CD14-positive monocyte (primary cell): Measurements from ENCODE around the gene TXNRD2. TPM values are rescaled to one million over a fixed set of nuclear protein-coding genes. Genes with fewer than 3 reads are reported as not detected.

Experiments
- DNase-seq, 3 donors: peaks; one replicate each; pipeline ENCODE4 v3.0.0-alpha.2; 2011 to 2022
- H2AFZ ChIP-seq: 2 replicates; pipeline ENCODE4 v1.6.0; 2012; ENCODE audit warnings: mild to moderate bottlenecking, low read depth, low read length, inconsistent platforms; ENCODE audit not compliant: insufficient read depth, poor library complexity, severe bottlenecking
- H3K27ac ChIP-seq, 2 donors: 1 replicate in 1 of 2; 2 replicates in 1 of 2; pipeline ENCODE4 v1.5.1; 2012 to 2013; ENCODE audit warnings: low read length in 2 of 2, control low read depth in 1 of 2, inconsistent platforms in 1 of 2, low read depth in 1 of 2, mild to moderate bottlenecking in 1 of 2
- H3K27me3 ChIP-seq, 2 donors: one replicate each; pipeline versions ENCODE4 v1.6.0 to v1.6.1; 2011 to 2013; ENCODE audit warnings: low read length in 2 of 2; ENCODE audit not compliant: control insufficient read depth in 2 of 2, insufficient read depth in 2 of 2
- H3K36me3 ChIP-seq, 2 donors: replicated peaks in 1 of 2; 1 replicate in 1 of 2; 2 replicates in 1 of 2; pipeline versions ENCODE4 v1.5.1 to v1.6.1; 2012 to 2013; ENCODE audit warnings: low read length in 2 of 2, control low read depth in 1 of 2, inconsistent platforms in 1 of 2, mild to moderate bottlenecking in 1 of 2; ENCODE audit not compliant: insufficient read depth in 2 of 2, control insufficient read depth in 1 of 2
- H3K4me1 ChIP-seq, 2 donors: 1 replicate in 1 of 2; 2 replicates in 1 of 2; pipeline versions ENCODE4 v1.5.1 to v1.6.1; 2012 to 2013; ENCODE audit warnings: low read length in 2 of 2, control low read depth in 1 of 2, inconsistent platforms in 1 of 2, mild to moderate bottlenecking in 1 of 2, moderate library complexity in 1 of 2; ENCODE audit not compliant: insufficient read depth in 2 of 2, control insufficient read depth in 1 of 2
- H3K4me2 ChIP-seq: replicated peaks from 2 replicates; pipeline ENCODE3; 2012; ENCODE audit warnings: low read length, moderate library complexity, mild to moderate bottlenecking; ENCODE audit not compliant: poor library complexity, severe bottlenecking; ENCODE audit errors: extremely low read depth
- H3K4me3 ChIP-seq, 3 experiments: fragments of 200-600 bp in 1 of 3; sonication (generic) in 1 of 3; replicated peaks in 1 of 3; 1 replicate in 2 of 3; 2 replicates in 1 of 3; pipeline ENCODE4 v1.5.1; 2011 to 2013; ENCODE audit warnings: low read length in 3 of 3, mild to moderate bottlenecking in 3 of 3, control low read depth in 2 of 3, low read depth in 2 of 3, inconsistent platforms in 1 of 3, moderate library complexity in 1 of 3
- H3K79me2 ChIP-seq: 2 replicates; pipeline ENCODE4 v1.6.0; 2012; ENCODE audit warnings: mild to moderate bottlenecking, control low read depth, inconsistent platforms, low read length, moderate library complexity; ENCODE audit not compliant: insufficient read depth
- H3K9ac ChIP-seq: 2 replicates; pipeline ENCODE4 v1.6.0; 2017; ENCODE audit warnings: low read length, mild to moderate bottlenecking; ENCODE audit not compliant: insufficient read depth, poor library complexity, severe bottlenecking
- H3K9me3 ChIP-seq, 2 donors: replicated peaks in 1 of 2; 1 replicate in 1 of 2; 2 replicates in 1 of 2; pipeline versions ENCODE4 v1.5.1 to v1.6.1; 2012 to 2013; ENCODE audit warnings: low read length in 2 of 2, control low read depth in 1 of 2; ENCODE audit not compliant: control insufficient read depth in 1 of 2, insufficient read depth in 1 of 2
- H4K20me1 ChIP-seq: 2 replicates; pipeline ENCODE4 v1.6.0; 2012; ENCODE audit warnings: mild to moderate bottlenecking, low read length, control low read depth, moderate library complexity; ENCODE audit not compliant: insufficient read depth
- H3K27ac Mint-ChIP-seq, 7 donors: one replicate each; pipeline ENCODE4 v1.8.0; 2020; ENCODE audit warnings: mild to moderate bottlenecking in 7 of 7, mixed read lengths in 7 of 7, moderate library complexity in 6 of 7, inconsistent platforms in 2 of 7
- H3K27me3 Mint-ChIP-seq, 3 donors: one replicate each; pipeline ENCODE4 v1.8.0; 2021 to 2022; ENCODE audit warnings: low read depth in 3 of 3, mild to moderate bottlenecking in 3 of 3, mixed read lengths in 3 of 3, moderate library complexity in 3 of 3, inconsistent platforms in 1 of 3
- H3K36me3 Mint-ChIP-seq, 2 donors: one replicate each; pipeline ENCODE4 v1.8.0; 2020; ENCODE audit warnings: mixed read lengths in 2 of 2, inconsistent platforms in 1 of 2, mild to moderate bottlenecking in 1 of 2
- H3K4me1 Mint-ChIP-seq: one replicate; pipeline ENCODE4 v1.8.0; 2020; ENCODE audit warnings: mild to moderate bottlenecking, mixed read lengths
- H3K4me3 Mint-ChIP-seq, 2 donors: one replicate each; pipeline ENCODE4 v1.8.0; 2020; ENCODE audit warnings: mild to moderate bottlenecking in 2 of 2, mixed read lengths in 2 of 2, moderate library complexity in 1 of 2
- H3K9me3 Mint-ChIP-seq, 7 donors: one replicate each; pipeline ENCODE4 v1.8.0; 2020 to 2022; ENCODE audit warnings: mixed read lengths in 7 of 7, mild to moderate bottlenecking in 6 of 7, moderate library complexity in 6 of 7, inconsistent platforms in 2 of 7
- WGBS: methylation state at CpG from one replicate; pipeline ENCODE4 v1.1.5; 2013; ENCODE audit warnings: missing lambda C conversion rate; ENCODE audit not compliant: insufficient coverage; 5-methylcytosine and 5-hydroxymethylcytosine counted together
- intact Hi-C, 2 donors: fragments of 100-400 bp; cut with micrococcal nuclease; formaldehyde crosslinking; loops; one replicate each; pipeline versions ENCODE4 v1.15.0 to v1.15.1; 2023
- polyA plus RNA-seq, 3 donors: library from polyadenylated mRNA; depleted of rRNA in 1 of 3; unstranded in 2 of 3; stranded (reverse) in 1 of 3; fragments of 300-500 nt in 2 of 3; fragments of >200 nt in 1 of 3; fragmentation: Illumina TruSeq in 2 of 3; gene quantifications; 1 replicate in 2 of 3; 2 replicates in 1 of 3; pipeline ENCODE4 v1.2.3, GENCODE V29; 2012 to 2021
- TF ChIP-seq, protein P1 (sequence below): fragments of 200-600 bp; IDR thresholded peaks from one replicate; pipeline ENCODE4 v1.8.0; 2022; ENCODE audit warnings: antibody characterized with exemption, mild to moderate bottlenecking

TXNRD2 gene
- polyA plus RNA-seq, 3 donors, result 24.9 to 54.9 (median 30.8) TPM

GRCh38 chr22:19843857-19844376 is 97.7 kb downstream of the TXNRD2 start:
- peaks cover 1 to 2% (median 2%) of the 10 kb centered on the region in 3 donors for H3K27me3 Mint-ChIP-seq
- peaks cover 17% of the 10 kb centered on the region for H3K4me1 Mint-ChIP-seq
- peak overlapping the region; percentile 72 for H2AFZ ChIP-seq
- intact Hi-C loops, result no loop called here
- peaks cover 18 to 22% of the 10 kb centered on the region in 2 donors for H3K4me1 ChIP-seq
- H3K4me3 Mint-ChIP-seq, result peak overlapping the region; percentile 70 to 87
- peak overlapping the region; percentile 43 to 84 (median 76) for H3K27ac Mint-ChIP-seq
- no peaks in the 10 kb centered on the region for H4K20me1 ChIP-seq
- no peaks in the 10 kb centered on the region for H3K9me3 ChIP-seq
- no peaks in the 10 kb centered on the region for H3K79me2 ChIP-seq
- 29% methylated on average over 9 of the region's 11 CpGs for WGBS
- peaks cover 0 to 7% (median 2%) of the 10 kb centered on the region in 7 donors for H3K9me3 Mint-ChIP-seq
- H3K36me3 Mint-ChIP-seq, result peaks cover 0 to 3% of the 10 kb centered on the region in 2 donors
- peak in 2 of 3 donors; percentile 5 to 40 for DNase-seq
- H3K27me3 ChIP-seq, result no peaks in the 10 kb centered on the region
- peak overlapping the region; percentile 64 to 67 for H3K27ac ChIP-seq
- TF ChIP-seq, protein P1, sequence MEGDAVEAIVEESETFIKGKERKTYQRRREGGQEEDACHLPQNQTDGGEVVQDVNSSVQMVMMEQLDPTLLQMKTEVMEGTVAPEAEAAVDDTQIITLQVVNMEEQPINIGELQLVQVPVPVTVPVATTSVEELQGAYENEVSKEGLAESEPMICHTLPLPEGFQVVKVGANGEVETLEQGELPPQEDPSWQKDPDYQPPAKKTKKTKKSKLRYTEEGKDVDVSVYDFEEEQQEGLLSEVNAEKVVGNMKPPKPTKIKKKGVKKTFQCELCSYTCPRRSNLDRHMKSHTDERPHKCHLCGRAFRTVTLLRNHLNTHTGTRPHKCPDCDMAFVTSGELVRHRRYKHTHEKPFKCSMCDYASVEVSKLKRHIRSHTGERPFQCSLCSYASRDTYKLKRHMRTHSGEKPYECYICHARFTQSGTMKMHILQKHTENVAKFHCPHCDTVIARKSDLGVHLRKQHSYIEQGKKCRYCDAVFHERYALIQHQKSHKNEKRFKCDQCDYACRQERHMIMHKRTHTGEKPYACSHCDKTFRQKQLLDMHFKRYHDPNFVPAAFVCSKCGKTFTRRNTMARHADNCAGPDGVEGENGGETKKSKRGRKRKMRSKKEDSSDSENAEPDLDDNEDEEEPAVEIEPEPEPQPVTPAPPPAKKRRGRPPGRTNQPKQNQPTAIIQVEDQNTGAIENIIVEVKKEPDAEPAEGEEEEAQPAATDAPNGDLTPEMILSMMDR, result no peak
- no peaks in the 10 kb centered on the region for H3K36me3 ChIP-seq
- no peak overlapping the region for H3K9ac ChIP-seq
- peak overlapping the region; percentile 70 for H3K4me2 ChIP-seq
- H3K4me3 ChIP-seq, result peak overlapping the region in 2 of 3 experiments; percentile 16 to 64

DNA sequence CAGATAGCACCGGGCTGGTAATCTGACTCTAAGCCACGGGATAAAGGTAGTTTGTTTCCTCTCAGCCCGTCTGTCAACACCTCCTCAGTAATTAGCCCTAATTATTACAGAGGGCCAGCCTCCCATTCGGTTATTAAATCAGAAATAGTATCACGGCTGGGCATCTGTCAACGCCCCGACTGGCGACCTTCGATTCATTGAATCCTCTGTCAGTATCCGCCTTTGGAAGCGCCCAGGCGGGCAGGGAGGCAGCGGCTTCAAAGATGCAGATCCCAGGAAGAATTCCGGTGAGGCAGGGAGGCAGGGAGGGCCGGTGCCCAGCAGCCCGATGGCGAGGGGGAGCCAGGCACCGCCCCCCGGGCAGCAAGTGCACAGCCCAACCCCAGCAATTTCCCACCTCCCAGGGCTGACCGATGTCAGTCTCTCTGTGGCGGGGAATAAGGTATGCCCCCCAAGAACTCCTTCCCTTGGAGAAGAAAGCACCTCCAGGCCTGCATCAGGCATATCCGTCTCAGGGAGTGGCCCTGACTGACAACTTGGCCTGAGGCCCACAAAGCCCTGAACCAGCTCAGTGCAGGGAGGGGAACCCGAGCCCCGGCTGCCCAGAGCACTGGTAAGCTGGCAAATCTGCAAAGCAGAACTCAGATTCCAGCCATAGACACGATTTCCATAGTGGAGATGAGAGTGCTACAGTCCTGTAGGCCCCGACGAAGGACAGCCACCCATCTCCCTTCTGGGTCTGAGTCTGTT is 98.3 kb downstream of the TXNRD2 start:
- H3K4me3 Mint-ChIP-seq, result no peak overlapping the region
- Histone ChIP-seq H3K27ac (peak overlapping the region; percentile 64 to 67), H4K20me1 (no peaks in the 10 kb centered on the region), H3K79me2 (no peaks in the 10 kb centered on the region), H3K36me3 (no peaks in the 10 kb centered on the region), H2AFZ (no peak overlapping the region), H3K4me2 (no peak overlapping the region), H3K9ac (no peak overlapping the region), H3K4me1 (peaks cover 18 to 22% of the 10 kb centered on the region in 2 donors), H3K4me3 (no peak overlapping the region), H3K27me3 (no peaks in the 10 kb centered on the region), H3K9me3 (no peaks in the 10 kb centered on the region)
- intact Hi-C loops, result no loop called here
- H3K27ac Mint-ChIP-seq, result peak overlapping the region in 1 of 7 donors; percentile 75
- peaks cover 0 to 7% (median 2%) of the 10 kb centered on the region in 7 donors for H3K9me3 Mint-ChIP-seq
- no peak for DNase-seq
- H3K36me3 Mint-ChIP-seq, result peaks cover 0 to 3% of the 10 kb centered on the region in 2 donors
- TF ChIP-seq, protein P1, result no peak
- peaks cover 17% of the 10 kb centered on the region for H3K4me1 Mint-ChIP-seq
- peaks cover 1 to 3% (median 2%) of the 10 kb centered on the region in 3 donors for H3K27me3 Mint-ChIP-seq
- over 99% methylated on average over 15 of the region's 27 CpGs for WGBS
